CD4-positive, alpha-beta T cell treated with Interleukin-15 for 1 hour (primary cell): ENCODE data around the gene DOCK1.
"Not testable (repeated sequence)": the region's sequence is repeated elsewhere in the genome, so short reads cannot be mapped to it uniquely, and the experiment has no call there.

ENCODE experiments used
- DNase-seq: peaks from one replicate; pipeline ENCODE4 v3.0.0-alpha.2; 2020

The DOCK1 gene

DNA sequence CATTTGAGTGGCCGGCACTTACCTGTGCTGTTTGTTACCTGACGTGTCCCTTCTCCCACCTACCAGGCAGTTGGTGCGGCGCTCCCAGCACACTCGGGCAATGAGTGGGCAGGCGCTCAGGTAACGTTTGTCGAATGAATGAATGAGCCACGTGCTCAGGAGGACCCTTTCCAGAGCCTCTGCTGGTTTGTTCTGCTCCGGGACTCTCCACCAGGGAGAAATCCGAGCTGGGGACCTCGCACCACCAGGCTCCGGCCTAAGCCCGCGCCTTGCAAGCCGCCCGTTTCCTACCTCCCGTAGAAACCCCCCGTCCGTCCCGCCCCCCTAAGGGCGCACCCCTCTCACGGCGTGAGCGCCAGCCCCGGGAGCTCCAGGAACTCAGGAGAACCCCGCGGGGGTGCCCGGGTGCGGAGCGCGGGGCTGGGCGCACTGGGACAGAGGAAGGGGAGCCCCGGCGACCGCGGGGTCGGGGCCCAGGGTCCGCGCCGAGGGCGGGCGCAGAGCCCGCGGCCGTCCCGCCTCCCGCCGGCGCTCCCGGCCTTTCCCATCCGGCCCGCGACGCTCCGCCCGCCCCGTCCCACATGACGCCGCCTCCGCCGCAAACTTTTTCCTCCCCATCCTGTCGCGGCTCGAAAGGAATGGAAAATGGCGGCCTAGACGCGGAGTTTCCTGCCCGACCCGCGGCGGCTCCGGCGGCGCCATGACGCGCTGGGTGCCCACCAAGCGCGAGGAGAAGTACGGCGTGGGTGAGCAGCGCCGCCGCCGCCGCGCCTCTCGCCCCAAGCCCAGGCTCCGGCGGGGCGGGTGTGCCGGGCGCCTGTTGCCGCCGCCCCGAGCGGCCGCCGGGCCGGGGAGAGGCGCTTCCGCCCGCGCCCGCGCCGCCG lies at the start of gene DOCK1:
DOCK1 (plus strand) TSS at position 611 of the 884 bp plus-strand sequence; CDS start at position 701, 90 bp downstream.
- no peak for DNase-seq

GRCh38 chr10:126857178-126857806 lies 47.9 kb upstream of the DOCK1 start:
- DNase-seq, result no peak

DNA sequence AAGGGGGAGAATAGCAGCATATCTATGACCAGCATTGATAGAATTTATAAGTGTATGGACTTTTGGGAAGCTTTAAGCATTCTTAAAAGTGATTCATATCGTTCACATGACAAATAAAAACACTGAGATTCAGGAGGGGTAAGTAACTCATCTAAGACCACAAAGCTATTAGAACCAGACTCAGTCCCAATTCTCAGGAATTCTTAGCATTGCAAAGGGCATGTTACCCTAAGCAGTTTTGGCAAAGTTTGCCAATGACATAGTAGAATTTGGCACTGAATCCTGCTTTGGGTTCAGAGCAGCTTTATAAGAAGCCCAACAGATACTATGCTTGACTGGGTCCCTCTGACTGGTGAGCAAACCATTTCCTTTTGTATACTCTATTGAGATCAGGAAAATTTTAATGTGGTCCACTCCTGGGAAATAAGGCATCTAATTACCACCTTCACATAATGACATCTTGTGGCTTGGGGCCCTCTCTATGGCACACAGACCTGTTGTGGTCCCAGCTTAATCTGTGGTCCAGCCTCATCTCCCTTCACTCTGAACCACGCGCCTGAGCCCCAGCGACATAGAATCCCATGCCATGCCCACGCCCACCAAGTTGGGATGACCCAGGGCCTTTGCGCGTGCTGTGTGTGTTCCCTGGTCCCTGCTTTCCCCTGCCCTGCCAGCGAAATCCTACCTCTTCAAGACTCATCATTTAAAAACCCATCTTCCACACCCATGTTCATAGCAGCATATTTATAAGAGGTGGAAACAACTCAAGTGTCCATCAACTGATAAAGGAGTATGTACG lies 37.5 kb upstream of the DOCK1 start:
- DNase-seq, result no peak

DNA sequence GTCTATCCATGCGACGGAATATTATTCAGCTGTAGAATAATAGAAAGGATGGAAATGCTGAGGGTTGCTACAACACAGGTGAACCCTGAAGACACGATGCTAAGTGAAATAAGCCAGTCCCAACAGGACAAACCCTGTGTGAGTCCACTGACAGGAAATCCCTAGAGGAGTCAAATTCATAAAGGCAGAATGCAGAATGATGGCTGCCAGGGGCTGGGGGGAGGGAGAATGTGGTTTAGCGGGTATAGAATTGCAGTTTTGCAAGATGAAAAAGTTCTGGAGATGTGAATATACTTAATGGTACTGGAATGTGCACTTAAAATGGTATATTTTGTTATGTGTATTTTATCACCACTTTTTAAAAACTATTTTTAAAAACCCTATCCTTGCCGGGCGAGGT lies 36.9 kb upstream of the DOCK1 start:
- DNase-seq, result no peak

GRCh38 chr10:126872135-126872534 lies 33.1 kb upstream of the DOCK1 start:
- no peak for DNase-seq

DNA sequence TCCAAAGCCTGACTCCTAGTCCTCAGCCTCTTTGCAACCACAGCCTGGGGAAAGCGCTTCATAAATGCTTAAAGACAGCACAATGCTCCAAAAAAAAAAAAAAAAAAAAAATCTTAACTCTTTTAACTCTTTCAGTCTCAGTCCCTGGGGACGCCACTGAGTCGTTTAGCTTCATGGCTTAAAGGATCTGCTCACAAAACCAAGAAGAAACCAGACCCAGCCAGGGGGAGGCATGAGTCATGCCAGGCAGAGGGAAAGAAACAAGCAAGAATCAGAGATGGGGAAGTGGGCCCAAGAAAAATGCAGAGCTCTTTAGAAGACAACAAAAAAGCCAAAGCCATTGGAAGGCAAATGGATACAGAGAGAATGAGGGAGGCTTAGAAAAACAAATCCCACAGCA lies 32.5 kb upstream of the DOCK1 start:
- no peak for DNase-seq

DNA sequence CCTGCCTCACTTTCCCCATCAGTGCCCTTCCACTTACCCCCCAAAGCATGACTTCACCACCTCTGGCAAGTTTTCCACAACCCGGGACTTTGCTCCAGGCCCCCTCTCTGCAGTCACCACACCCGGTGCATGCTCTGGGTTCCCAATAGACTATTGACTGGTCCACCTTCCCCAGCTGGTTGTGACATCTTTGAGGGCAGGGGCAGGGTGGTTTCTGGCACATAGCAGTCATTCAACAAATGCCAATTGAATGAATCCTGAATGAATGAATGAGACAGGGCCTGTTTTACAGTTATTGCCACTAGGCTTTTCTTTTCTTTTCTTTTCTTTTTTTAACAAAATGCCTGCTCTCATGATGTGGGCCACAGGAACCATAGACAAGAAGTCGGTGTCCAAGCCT lies 28.8 kb upstream of the DOCK1 start:
- DNase-seq, result no peak

GRCh38 chr10:126877390-126877789 lies 27.8 kb upstream of the DOCK1 start:
- DNase-seq, result no peak

- DNase-seq, result no peak
Observed at GRCh38 chr10:126878594-126878993, 26.6 kb upstream of the DOCK1 start.

DNA sequence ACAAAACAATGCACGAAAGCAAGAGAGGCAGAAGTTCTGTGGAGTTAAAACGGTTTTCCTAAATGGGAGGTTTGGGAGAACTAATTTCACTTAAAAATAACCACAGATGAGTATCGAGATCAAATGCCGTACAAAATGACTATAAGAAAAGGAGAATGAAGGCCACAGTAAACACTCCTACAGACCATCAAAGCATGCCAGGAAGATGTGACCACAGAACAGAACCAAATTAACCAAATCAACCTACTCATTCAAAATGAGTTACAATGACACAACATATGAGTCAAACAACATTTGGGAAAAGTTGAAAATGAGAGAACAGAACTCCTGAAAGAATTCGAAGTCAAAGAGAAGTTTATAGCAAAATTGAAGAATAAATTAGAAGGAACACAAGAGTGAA lies 24.3 kb upstream of the DOCK1 start:
- no peak for DNase-seq

- DNase-seq, result not testable (repeated sequence)
Observed at GRCh38 chr10:126882055-126882454, 23.2 kb upstream of the DOCK1 start.

DNA sequence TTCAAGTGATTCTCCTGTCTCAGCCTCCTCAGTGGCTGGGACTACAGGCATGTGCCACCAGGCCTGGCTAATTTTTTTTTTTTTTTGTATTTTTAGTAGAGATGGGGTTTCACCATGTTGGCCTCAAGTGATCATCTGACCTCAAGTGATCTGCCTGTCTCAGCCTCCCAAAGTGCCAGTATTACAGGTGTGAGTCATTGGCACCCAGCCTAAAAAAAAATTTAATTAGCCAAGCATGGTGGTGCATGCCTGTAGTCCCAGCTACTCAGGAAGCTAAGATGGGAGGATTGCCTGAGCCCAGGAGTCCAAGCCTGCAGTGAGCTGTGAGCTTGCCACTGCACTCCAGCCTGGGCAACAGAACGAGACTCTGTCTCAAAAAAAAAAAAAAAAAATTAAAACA lies 16.8 kb upstream of the DOCK1 start:
- not testable (repeated sequence) for DNase-seq

- DNase-seq, result no peak
Observed at GRCh38 chr10:126889421-126889820, 15.8 kb upstream of the DOCK1 start.

- DNase-seq, result not testable (repeated sequence)
Observed at GRCh38 chr10:126890797-126891196, 14.4 kb upstream of the DOCK1 start.

- DNase-seq, result no peak
Observed at GRCh38 chr10:126892226-126893175, 12.7 kb upstream of the DOCK1 start.

- DNase-seq, result no peak
Observed at GRCh38 chr10:126893206-126893605, 12.0 kb upstream of the DOCK1 start.

DNA sequence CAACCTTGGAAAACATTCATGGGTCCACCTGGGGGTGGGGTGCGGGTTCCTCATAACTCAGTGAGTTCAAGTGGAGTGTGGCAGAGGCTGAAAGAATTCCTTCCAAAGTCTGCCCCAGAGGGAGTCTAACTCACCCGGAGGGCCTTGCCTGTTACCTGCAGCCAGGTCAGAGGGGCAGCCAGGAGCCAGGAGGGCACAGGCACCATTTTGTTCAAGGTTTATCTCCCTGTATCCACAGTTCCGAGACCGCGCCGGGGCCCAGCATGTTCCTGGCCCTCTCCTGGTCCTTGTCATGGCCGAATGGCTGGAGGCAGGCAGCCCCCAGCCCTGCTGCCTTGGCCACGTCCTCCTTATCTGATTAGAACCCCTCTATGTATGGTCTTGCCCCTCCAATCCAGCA lies 11.4 kb upstream of the DOCK1 start:
- DNase-seq, result no peak

GRCh38 chr10:126895214-126895781 lies 9.9 kb upstream of the DOCK1 start:
- DNase-seq, result no peak

DNA sequence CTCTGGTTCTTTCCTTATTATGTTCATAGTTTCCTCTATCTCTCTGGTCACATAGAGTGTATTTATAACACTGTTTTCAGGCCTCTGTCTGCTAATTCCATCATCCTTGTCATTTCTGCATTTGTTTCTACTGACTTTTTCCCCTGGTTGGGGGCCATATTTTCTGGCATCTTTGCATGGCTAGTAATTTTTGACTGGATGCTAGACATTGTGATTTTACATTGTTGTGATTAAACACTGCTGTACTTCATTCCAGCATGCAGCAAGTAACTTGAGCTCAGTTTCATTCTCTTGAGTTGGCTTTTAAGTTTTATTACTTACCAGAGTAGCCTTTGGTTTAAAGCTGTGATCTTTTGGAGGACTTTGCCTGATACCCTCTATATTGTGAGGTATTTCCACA lies 6.8 kb upstream of the DOCK1 start:
- DNase-seq, result no peak

GRCh38 chr10:126899529-126899928 lies 5.7 kb upstream of the DOCK1 start:
- DNase-seq, result not testable (repeated sequence)

GRCh38 chr10:126902157-126902556 lies 3.1 kb upstream of the DOCK1 start:
- no peak for DNase-seq
